HCT116 (cell line): ENCODE results near the gene PARVG.

ENCODE experiments used
- CTCF ChIP-seq, 3 experiments: fragments of 200-600 bp in 1 of 3; sonication (generic) in 1 of 3; IDR thresholded peaks in 2 of 3; conservative IDR thresholded peaks in 1 of 3; 2 replicates each; pipeline ENCODE4 v1.5.1; 2012 to 2017; ENCODE audit warnings: low read depth in 2 of 3, low read length in 2 of 3, antibody characterized with exemption in 1 of 3, borderline replicate concordance in 1 of 3, control low read depth in 1 of 3, mild to moderate bottlenecking in 1 of 3, mixed read lengths in 1 of 3, mixed run types in 1 of 3, moderate library complexity in 1 of 3; ENCODE audit not compliant: insufficient read depth in 1 of 3
- EZH2 ChIP-seq: fragments of 200-600 bp; sonication (generic); IDR thresholded peaks from 2 replicates; pipeline ENCODE4 v1.6.1; 2017; ENCODE audit warnings: antibody characterized with exemption, mixed run types
- POLR2A ChIP-seq: IDR thresholded peaks from 2 replicates; pipeline ENCODE4 v1.7.0; 2011; ENCODE audit warnings: borderline replicate concordance; ENCODE audit not compliant: insufficient read depth, insufficient read length; ENCODE audit errors: extremely low read depth

- TF ChIP-seq POLR2A: no peak
- no peak for TF ChIP-seq EZH2
- no peak for TF ChIP-seq CTCF (IDR thresholded peaks at IDR 0.05 in 2 of 3, conservative IDR thresholded peaks at IDR 0.05 in 1 of 3; ENCODE audit: borderline replicate concordance in 1 of 3, insufficient read depth in 1 of 3, low read depth in 2 of 3, low read length in 2 of 3)
Measured at GRCh38 chr22:44155115-44155514, 25.6 kb upstream of the PARVG start.
